Mesenteric fat pad (tissue), 1 donor: ENCODE measurements around the gene PRKRIP1. TPM values are rescaled to one million over a fixed set of nuclear protein-coding genes. Genes with fewer than 3 reads are reported as not detected.
A peak's percentile ranks its signal among the peaks of the same experiment; 100 is the strongest.

Experiments used
- DNase-seq: peaks from one replicate; pipeline ENCODE4 v3.0.0-alpha.2; 2020; ENCODE audit warnings: low spot score
- total RNA-seq: library from RNA; stranded (reverse); fragmentation: NEBNext Ultra II Directional; extraction: Animal tissue kit (Norgen Biotek cat#: 25700); gene quantifications from one replicate; pipeline ENCODE4 v1.2.1, GENCODE V29; 2021
- donor health status: DM: yes; HTN: yes; CAD: no.

The PRKRIP1 gene
- total RNA-seq, 1 donor from 2014 or later = 19.3 TPM

DNA sequence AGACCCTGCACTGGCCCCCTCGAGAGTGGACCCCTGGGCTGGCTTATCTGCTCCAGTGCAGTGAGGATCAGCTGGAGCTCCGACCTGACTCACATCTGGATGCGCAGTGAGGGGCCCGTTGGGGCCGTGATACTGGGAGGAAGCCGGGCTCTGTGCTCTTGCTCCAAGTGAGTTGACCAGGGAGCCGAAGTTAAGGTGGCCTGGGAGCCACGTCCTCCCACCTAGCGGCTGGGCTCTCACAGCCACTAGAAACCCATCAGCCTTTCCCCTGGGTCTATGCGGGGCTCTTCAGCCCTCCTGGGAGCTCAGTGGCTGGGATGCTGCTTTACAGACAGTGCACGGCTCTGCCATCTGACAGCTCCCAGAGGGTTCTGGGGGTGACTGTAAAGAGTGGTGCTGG, 59.4 kb downstream of the PRKRIP1 start:
- DNase-seq = no peak

DNA sequence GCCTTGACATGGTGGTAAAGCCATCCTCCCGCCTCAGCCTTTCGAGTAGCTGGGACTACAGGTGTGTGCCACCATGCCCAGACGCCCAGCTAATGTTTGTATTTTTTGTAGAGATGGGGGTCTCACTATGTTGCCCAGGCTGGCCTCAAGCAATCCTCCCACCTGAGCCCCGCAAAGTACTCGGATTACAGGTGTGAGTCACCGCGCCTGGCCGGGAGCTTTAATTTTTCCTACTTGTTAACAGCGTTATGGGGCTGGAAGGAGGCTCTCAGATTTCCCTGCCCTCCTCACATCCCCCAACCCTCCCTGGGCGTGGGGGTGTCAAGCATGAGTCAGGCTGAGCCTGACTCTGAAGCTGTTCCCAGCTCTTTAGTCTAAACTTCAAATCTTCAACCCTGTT, 60.2 kb downstream of the PRKRIP1 start:
- DNase-seq = no peak

DNA sequence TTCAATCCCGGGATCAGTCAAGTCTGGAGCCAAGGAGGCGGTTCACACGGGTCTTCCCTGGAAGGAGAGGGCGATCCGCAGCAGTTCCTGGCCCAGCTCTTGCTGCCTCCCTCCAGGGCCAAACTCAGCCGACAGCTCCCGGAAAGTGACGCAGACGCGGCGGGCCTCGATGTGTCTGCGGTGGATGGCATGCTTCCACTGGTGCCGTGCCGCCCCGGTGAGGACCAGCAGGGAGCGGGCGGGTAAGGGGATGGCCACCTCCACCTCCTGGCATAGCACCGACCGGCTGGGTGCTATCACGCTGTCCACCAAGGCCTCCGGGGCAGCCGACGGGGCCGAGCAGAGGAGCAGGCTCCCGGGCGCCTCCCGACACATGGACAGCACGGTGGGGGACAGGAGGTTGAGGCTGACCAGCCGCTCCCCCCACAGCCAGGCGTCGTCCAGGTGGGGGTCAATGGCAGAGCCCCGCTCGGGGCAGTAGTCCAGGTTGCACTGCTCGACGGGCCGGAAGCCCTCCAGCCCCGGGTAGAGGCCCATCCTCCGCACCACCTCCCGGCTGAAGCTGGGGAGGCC, 61.3 kb downstream of the PRKRIP1 start:
- no peak for DNase-seq

DNA sequence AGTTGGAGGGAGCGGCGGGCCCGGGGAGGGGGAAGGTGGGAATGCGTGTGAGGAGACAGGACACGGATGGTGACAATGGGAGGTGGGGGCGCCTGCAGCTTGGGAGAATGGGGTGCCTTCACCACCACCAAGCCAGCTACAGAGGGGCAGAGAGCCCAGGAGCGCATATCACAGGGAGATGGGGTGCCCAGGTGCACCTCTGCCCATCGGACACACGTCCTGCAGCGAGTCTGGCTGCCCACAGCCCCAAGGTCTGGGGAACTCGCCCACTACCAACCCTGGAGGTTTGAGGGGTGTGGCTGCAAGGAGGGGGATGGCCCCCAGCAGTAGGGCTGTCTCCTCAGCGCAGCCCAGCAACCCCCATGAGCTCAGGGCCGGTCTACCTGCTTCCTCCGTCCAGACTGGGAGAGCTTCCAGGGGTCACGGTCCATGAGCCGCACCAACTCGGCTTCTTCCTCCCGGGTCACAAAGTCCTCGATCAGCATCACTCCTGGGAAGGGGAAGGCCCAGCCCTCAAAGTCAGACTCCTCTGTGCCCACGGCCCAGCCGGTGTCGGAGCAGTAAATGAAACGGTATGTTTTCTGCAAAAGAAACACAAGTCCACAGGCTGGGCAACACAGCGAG, 63.2 kb downstream of the PRKRIP1 start:
- no peak for DNase-seq

DNA sequence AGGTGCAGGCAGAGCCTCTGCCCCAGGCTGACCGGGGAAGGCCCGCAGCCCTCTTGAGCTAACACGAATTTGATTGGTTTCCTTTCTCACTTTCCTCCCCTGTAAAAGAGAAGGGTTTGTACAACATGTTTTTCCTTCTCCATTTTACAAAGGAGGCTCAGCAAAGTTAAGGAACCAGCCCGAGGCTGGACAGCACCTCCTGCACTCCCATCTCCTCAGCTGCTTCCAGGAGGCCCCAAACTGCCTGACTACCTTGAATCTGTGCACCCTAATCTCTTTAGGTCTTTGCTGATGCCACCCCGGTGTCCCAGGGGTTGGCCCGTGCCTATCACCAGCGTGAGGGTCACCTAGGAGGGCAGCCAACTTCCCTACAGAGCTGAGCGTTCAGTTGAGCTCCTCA, 64.3 kb downstream of the PRKRIP1 start:
- no peak for DNase-seq

DNA sequence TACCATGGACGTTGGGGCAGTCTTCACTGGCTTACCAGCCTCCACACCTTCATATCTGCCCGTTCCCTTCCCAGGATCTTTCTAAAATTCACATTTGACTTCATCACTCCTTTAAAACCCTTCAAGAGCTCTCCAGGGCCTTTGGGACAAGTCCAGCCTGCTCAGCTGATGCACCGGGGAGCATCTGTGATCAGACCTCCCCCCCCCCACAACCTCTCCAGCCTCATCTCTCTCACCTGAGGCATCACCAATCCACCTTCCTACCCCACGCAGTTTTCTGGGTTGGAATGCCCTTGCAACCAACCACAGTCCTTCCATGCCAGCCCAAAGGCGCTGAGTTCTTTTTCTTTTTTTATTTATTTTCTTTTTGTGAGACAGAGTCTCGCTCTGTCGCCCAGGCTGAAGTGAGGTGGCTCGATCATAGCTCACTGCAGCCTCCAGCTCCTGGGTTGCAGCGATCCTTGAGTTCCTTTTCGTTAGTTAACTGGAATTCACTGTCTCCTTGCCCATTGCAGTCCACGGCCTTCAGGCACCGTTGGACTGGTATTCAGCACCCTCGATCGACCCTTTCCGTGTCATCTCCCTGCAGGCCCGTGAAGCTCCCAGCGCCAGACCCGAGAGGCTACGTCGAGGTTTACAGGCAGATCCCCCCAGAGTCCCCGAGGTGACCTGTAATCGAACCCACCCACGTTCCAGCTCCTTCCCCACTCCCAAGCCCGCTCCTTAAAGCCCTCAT, 67.8 kb downstream of the PRKRIP1 start:
- DNase-seq = no peak

DNA sequence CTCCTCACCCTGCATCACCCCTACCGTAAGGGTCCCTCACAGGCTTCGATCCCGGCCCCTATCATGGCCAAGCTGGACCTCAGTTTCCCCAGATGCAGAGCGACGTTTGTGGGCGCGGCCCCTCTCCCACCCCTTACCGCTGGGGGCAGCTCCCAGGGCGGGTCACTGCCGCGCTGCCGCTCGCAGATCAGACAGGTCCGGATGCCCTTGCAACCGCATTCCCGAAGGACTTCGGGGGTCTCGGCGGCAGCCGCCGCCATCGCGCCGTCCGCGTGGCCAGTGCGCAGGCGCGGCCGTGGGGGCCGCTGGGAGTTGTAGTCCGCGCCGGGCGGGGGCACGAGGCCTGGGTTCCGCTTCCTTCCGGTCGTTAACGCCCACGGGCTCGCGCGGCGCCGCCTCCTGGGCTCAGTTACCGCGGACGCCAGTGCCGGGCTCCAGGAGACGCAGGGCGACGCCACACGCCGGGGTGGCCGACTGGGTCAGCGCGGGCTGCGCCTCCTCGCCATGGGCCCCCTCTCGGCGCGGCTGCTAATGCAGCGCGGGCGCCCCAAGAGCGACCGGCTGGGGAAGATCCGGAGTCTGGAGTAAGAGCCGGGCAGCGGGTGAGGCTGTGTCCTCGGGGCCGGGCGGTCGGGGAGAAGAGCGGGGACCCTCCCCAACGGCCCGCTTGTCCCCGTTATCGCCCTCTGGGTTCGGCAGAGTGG, 68.6 kb downstream of the PRKRIP1 start, which contains the start of the genes ALKBH4 and LRWD1:
TSS of gene ALKBH4 (minus strand) at position 287 of the 704 bp plus-strand sequence. CDS start at position 260, 27 bp downstream.
TSS of gene LRWD1 (plus strand) at position 408 of the 704 bp plus-strand sequence. CDS start at position 505, 97 bp downstream.
- DNase-seq = peak; percentile 99

DNA sequence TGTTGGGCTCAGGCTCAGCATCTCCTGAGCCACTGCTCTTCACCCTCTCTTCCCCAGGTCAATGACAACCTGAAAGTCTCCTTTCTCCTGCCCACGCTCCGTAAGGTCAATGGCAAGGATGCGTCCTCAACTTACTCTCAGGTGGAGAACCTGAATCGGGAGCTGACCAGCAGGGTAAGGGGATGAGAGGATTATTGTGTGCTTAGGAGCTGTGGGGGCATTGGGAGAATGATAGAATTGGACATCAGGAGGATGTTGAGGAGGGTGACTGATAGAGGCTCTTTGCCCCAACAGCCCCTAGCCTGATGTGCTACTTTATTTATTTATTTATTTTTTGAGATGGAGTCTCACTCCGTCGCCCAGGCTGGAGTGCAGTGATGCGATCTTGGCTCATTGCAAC, 69.9 kb downstream of the PRKRIP1 start:
- DNase-seq = no peak

DNA sequence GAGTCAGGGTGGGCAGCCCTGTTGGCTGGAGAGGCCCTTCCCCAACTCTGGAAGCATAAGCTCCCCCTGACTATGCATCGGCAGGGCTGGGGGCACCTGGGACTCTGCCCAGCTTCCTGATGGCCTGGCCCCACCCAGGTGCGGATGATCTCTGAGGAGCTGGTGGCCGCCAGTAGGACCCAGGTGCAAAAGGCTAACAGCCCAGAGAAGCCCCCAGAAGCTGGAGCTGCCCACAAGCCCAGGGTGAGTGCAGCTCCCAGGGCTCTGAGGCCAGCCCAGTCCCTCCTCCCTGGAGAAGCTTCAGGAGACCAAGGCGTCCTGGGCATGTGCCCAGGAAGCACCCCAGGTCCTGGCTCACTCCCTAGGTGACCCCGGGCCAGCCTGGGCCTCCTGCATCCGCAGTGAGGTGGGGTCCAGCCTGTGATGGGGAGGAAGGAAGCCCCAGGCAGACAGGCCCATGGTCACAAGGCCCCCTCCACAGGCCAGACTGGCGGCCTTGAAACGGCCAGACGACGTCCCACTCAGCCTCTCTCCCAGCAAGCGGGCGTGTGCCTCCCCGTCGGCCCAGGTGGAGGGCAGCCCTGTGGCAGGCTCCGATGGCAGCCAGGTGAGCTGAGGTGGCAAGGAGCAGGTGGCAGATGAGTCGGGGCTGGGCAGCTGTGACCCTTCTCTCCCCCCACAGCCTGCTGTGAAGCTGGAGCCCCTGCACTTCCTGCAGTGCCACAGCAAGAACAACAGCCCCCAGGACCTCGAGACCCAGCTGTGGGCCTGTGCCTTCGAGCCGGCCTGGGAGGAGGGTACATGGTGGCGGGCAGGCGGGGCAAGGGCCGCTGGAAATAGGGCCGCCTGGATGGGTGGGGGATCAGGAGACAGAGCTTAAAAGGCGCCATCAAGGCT, 71.7 kb downstream of the PRKRIP1 start:
- DNase-seq = no peak

DNA sequence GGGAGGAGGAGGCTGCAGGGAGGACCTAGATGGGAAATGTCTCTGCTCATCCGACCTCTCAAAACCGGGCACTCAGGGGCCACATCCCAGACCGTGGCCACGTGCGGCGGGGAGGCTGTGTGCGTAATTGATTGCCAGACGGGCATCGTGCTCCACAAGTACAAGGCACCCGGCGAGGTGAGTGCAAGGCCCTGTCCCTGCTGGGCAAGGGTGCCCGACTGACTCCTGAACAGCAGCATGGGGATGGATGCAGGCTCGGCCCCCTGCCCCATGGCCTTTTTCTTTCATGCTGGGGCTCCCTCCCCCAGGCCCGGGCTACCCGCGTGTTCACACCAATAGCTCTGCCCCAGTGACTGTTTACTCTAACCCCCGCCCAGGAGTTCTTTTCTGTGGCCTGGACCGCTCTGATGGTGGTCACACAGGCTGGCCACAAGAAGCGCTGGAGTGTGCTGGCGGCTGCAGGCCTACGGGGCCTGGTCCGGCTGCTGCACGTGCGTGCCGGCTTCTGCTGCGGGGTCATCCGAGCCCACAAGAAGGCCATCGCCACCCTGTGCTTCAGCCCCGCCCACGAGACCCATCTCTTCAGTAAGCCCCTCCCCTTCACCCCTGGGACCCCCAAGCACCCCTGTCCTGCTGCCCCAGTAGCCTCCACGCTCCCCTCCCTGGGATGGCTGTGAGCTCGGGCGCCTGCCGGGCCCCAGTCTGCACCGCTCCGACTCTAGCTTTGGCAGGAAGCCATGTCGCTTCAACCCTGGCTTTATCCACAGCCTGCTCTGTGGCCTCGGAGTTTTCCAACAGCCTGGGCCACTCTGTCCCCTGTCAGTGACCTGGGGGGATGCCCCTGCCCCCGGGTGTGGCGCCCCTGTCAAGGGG, 72.6 kb downstream of the PRKRIP1 start:
- peak; percentile 78 for DNase-seq

DNA sequence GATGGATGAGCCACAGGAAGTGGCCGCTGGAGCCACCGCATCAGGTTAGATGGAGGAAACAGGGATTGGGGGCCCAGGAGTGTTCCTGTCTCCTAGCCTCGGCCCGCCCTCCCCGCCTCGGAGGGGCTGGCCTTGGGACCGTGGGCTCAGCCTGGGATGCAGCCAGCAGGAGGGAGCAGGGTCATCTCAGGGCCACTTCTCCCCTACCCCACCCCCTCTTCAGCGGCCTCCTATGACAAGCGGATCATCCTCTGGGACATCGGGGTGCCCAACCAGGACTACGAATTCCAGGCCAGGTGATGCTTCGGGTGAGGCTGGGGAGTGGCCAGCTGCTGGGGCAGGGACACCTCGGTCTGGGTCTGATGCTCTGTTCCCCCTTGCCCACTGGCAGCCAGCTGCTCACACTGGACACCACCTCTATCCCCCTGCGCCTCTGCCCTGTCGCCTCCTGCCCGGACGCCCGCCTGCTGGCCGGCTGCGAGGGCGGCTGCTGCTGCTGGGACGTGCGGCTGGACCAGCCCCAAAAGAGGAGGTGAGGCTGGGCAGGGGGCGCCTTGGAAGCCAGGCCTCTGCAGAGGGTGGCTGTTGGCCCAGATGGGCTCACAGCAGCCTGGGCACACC, 73.3 kb downstream of the PRKRIP1 start:
- peak; percentile 86 for DNase-seq

DNA sequence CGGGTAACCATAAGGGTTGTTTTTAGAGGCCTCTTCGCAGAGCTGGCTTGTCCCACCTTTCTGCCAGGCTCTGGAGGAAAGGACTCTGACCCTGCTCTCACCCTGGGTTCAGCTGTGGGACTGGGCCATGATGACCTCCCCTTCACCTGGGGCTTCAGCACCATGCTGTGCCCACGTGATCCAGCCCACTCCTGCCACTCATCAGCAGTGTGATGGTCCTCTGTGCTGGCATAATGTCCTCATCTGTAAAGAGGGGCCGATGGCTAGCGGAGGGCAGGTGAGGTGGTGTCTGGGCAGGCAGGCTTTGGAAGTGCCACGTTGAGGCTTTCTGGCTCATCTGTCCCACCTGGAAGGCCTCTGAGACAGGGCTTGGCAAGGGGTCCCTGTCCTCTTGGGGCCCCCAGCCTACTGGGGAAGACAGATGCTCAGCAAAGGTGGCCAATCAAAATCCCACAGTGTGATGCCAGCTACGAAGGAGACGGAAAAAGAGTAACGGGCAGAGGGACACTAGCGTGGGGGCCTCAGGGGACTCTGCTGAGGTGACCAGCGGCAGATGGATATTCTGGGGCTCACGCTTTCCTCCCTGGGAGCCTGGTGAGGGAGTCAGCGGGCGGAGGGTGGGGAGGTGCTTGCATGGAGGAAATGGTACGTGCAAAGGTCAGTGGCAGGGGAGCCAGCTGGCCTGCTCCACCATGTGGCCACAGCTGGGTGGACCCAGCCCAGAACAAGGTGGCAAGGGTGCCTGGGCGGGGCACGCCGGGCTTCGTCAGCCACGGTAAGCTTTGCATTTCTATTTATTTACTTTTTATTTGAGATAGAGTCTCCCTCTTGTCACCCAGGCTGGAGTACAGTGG, 74.0 kb downstream of the PRKRIP1 start:
- peak; percentile 85 for DNase-seq

DNA sequence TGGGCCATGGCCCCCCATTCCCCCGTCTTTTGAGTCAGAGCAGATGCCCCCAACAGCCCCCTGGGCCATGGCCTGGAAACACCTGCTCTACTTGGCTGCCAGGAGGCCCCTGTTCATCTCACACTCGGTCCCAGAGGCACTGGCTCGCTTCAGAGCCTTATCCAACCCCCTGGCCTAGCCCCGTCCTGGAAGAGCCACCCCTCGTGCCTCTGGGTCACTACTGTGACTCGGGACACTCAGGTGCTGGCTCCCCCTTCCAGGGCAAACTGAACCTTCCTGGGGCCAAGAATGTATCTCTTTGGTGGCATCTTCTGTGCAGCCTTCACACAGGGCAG, 75.6 kb downstream of the PRKRIP1 start:
- peak; percentile 72 for DNase-seq

DNA sequence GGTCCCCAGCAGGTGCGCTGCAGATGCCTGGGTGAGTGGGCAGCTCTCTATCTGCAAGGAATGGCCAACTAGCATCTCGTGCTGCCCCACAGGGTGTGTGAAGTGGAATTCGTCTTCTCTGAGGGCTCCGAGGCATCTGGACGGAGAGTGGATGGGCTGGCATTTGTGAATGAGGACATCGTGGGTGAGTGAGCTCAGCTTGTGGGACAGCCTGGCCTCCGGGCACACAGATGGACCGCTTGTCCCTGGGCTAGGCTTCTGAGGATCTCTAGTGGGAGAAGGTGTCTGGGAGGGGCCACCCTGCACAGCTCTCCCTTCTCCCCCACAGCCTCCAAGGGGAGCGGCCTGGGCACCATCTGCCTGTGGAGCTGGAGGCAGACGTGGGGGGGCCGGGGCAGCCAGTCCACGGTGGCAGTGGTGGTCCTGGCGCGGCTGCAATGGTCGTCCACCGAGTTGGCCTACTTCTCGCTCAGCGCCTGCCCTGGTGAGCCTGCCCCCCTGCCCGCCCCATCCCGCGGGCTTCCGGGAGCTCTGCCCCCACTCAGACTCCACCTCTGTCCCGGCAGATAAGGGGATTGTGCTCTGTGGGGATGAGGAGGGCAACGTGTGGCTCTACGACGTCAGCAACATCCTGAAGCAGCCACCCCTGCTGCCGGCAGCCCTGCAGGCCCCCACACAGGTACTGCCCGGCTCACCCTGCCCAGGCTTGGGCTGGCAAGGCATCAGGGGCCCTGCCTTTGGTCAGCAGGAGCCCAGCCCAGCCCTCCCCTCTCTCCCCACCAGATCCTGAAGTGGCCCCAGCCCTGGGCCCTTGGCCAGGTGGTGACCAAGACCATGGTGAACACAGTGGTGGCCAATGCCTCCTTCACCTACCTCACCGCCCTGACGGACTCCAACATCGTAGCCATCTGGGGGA, 76.2 kb downstream of the PRKRIP1 start:
- DNase-seq = peak; percentile 87

DNA sequence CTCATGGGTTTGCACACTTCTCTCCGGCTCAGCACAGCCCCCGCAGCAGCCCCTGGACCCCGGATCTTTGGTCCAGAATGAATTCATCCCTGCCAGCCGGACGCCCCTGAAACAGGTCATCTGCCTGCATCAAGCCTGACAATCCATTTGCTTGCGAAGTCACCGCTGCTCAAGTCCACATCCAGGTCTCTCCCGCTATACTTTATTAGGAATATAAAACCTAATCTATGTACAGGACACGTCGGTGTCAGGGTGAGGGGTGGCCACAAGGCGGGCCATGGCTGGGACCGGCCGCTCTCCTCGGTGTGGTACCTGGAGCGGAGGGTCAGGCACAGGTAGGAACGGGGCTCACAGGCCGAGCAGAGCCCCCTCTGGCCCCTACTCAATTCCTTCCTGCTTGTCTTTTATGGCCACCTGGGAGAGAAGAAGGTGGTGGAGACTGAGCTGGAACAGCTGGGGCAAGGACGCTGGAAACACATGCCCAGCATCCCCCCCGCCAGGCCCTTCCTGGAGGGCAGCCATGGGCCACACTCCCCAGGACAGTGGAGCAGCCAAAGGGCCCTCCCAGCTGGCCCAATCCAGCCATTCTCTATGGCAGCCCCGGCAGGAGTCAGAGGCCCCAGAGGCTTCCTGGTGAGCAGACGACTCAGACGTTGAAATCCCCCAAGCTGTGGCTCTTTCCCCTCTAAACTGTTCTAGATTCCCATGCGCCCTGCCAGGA, 77.3 kb downstream of the PRKRIP1 start:
- DNase-seq = peak; percentile 82

DNA sequence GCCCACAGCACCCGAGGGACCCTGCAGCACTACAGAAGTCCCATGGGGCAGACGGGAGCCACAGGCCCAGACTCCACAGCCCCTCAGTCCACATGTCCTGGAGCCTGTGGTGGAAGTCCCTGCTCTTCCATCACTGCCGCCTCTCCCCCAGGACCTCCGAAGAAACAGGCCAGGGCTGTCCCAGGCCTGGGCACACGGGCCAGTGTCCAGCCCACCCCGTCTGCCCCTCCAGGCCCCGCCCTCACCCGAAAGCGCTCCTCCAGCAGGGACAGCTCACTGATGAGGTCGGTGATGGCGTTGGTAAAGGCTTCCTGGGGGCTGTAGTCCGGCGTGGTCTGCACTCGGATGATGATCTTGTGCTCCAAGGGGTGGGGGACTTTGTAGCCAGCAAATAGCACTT, 78.0 kb downstream of the PRKRIP1 start:
- peak; percentile 30 for DNase-seq
